G401 (cell line): Measurements from ENCODE around the gene MFSD12. TPM values are rescaled to one million over a fixed set of nuclear protein-coding genes. Genes with fewer than 3 reads are reported as not detected.
"Not testable (repeated sequence)": the region's sequence is repeated elsewhere in the genome, so short reads cannot be mapped to it uniquely, and the experiment has no call there.

ENCODE experiments used
- DNase-seq: peaks from one replicate; pipeline ENCODE4 v3.0.0-alpha.2; 2015; ENCODE audit warnings: low spot score
- in situ Hi-C: cut with HindIII; loops from 2 replicates; pipeline ENCODE4 v1.10.0; 2016; ENCODE audit warnings: low sequenced_read_pairs, mixed read lengths
- total RNA-seq: library from RNA; depleted of rRNA; stranded (reverse); fragments of >200 nt; shearing (Covaris generic); gene quantifications from 2 replicates; pipeline ENCODE4 v1.2.3, GENCODE V29; 2014

MFSD12 gene
- total RNA-seq, 1 experiment from 2014 or later: 128 TPM

DNA sequence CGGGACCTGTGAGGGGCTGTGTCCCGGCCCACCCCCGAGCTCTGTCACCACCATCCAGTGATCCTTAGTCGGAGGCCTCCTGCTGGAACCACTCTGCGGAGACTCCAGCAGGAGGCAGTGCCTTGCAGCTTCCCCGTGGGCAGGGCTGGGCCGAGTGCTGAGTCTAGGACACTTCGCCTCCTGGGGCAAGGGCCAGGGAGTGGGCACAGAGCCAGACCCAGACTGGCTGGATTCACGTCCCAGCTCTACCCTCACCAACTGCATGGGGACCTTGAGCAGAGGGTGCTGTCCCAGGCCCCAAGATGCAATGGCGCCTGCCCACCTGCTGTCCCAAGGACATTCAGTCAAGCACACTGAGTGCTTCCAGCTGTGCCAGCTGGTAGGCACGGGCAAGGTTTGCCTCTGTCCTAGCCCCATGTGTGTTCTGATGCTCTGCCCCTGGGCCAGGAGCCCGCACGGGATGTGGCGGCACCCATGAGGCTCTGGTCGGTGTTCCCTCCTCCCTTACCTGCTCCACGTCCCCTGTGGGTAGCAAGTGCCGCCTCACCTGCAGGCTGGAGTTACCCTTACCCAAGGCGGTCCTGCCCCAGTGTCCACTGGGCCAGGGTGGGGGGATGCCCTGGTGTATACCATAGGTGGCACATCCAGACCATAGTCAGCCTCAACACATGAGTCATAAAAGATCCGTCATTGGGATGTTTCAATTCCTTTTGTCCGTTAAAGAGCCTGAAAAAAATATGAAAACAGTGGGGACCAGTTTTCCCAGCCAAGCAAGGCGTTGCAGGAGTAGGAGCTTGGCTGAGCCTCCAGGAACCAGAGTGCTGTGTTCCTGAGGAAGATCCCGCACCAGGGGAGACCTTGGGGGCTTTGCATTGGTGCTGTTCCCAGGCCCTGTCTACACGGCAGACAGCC, 43.9 kb downstream of the MFSD12 start:
- DNase-seq: no peak
- in situ Hi-C loops: no loop called here

DNA sequence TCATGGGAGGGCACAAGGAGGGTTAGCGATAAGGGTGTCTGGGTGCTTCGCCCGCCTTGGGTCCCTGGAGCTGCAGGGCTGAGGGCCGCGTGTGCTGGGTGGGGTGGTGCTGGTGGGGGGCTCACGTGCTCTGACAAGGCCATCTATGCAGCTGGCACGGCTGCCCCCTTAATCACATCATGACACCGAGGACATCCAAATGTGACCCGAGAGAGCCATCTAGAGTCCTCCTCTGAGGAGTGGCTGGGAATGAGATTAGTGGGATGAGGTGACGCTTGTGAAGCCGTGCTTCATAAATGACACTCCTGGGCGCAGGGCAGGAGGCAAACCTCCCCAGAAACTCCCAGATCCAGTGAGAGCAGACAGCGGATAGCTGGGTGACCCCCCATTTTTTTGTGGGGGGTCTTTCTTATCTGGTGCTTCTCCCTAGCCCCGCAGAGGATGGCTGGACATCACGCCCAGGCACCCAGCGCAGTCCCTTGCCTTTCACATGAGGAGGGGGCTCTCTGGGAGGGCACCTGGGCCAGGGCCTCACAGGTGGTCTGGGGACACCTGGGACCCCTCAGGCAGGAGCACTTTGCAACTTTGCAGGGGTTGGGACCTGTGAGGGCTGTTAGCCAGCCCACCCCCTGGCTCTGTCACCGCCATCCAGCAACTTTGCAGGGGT, 44.7 kb downstream of the MFSD12 start:
- DNase-seq: peak; percentile 45
- in situ Hi-C loops: no loop called here

DNA sequence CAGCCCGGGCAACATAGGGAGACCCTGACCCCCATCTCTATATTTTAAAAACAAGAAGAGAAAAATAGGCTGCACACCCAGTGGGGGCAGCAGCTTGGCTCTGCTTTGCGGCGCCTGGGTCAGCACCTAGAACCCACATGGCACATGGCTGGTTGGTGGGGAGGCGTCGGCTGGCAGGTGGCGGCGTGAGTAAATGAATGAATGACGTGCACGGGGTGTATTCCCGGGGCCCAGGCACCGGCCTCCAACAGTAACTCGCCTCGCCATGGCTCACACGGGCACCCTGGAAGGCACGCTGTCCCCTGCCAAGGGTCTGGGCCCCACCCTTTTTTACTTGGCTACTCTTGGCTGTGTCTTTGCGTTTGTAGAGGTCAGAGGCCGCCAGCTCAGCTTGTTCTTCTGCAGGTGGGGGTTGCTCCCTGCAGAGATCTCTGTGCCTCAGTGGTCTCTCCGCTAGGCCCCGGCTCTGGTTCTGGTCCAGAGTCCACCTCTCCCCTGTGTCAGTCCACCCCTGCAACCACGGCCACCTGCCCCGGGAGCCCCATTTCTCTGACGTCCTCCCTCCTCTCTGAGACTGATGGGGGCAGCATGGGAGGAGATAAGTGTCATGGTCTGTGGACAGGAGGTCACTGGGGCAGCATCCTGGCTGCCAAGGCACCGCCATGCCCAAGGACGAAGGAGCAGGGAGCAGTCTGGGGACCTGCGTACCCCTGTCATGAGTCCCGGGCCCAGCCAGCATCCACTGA, 45.7 kb downstream of the MFSD12 start:
- in situ Hi-C loops: no loop called here

DNA sequence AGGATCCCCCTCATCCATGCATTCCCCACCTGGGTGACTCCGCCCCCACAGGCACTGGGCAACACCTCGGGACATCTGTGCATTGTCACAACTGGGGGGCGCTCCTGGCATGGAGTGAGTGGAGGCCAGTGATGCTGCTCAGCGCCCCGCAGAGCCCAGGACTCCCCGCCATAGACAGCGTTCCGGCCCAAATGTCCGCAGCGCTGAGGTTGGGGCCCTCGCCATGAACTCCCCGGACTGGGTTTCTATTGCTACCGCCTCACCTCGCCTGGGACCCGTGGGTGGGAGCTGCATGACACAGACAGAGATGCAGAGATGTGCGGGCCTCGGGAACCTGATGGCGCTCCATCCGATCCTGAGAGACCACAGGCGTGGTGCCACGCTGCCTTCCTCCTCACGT, 46.7 kb downstream of the MFSD12 start:
- in situ Hi-C loops: no loop called here
- DNase-seq: peak; percentile 40

More for the DNA sequence above, 45.7 kb downstream of the MFSD12 start:
- no peak for DNase-seq

DNA sequence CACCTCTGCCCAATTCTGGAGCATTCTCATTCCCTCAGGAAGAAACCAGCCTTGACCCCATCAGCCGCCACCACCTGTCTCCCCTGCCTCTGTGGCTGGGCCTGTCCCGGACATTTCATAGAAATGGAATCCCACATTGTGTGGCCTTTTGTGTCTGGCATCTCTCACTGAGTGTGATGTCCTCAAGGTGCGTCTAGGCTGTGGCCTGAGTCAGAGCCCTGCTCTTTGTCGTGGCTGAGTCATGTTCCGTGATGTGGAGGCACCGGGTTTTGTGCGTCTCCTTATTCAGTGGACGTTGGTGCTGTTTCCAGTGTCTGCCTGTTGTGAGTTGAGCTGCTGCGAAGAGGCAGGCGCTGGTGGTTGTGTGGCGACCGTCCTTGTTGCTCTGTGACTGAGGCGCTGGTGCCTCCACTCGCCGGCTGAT, 47.8 kb downstream of the MFSD12 start:
- in situ Hi-C loops: no loop called here
- no peak for DNase-seq

DNA sequence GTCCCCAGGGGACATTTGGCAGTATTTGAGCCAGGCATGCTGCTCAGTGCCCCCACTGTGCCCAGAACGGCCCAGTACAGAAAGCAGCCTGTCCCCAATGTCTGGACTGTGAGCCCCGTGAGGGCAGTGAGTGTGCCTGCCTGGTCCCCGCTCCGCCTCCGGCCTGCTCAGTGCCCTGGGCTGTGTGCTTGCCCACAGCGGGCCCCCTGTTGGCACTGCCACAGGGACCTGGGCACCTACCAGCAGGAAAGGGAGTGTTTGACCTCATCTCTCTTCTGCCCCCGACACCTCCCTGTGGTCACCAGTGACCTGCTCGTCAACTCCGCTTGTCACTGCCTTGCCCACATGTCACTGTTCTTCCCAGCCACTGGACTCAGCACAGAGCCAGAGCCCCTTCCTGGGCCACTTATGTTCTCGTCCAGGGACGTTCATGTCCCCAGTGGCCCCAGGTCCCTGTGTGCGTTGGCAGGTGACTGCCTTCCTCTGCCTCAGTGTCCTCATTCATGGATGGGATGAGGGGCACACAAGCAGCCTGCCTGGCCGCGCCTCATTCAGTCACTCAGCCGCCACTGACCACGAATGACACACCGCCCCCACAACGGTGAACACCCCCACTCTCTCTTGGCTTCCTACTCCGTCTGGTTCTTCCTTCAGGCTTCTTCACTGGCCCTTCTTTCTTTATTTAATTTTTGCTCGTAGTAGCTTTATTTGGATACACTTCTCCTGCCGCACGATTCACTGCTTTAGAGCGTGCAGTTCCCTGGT, 48.4 kb downstream of the MFSD12 start:
- in situ Hi-C loops: no loop called here
- no peak for DNase-seq

DNA sequence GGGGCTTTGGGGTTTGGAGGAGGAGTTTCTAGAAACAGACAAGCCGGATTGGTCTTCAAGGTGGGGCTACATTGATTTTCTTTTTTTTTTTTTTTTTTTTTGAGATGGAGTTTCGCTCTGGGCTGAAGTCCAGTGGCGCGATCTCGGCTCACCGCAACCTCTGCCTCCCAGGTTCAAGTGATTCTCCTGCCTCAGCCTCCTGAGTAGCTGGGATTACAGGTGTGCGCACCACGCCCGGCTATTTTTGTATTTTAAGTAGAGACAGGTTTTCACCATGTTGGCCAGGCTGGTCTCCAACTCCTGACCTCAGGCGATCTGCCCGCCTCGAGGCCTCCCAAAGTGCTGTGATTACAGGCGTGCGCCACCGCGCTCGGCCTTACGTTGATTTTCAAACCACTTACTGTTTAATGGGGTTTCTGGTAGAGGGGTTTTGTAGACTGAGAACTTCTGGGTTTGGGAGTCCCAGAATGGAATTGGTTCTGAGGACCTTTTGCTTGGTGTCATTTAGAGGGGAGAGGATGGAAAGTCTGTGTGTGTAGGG, 49.2 kb downstream of the MFSD12 start:
- not testable (repeated sequence) for DNase-seq

DNA sequence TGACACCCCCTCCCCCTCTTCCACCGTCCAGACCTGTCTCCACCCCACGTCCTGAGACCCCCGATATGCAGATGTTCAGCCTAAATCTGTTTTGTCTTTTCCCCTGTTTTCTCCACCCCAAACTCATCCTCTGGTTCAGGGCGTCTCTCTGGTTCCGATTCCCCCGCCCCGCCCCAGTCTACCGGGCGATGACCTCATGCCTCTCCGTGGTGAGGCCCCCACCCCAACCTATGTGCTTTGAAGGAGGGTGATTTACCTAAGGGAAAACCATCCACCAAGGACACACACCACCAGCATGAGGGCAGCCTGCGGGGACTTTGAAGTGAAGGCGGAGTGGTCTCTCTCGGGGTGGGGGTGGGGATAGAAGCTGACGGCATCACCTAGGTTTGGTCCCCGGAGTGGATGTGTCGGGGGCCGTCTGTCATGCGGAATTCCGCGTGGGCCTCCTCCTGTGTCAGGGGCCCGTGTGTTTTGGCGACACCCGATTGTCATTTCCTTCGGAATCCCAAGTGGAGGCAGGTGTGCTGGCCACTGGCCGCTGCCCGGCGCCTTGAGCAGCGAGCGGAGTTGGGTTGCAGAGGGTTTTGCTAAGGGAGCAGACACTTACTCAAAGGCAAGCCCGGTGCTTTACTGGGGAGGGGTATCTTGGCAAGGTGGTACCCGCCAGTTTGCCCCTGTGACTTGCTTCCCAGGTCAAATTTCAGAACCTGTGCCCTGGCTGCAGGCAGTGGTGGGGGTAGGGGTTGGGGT, 49.8 kb downstream of the MFSD12 start:
- peak; percentile 34 for DNase-seq
- in situ Hi-C loops: no loop called here

More for the DNA sequence above, 49.2 kb downstream of the MFSD12 start:
- in situ Hi-C loops: not testable (repeated sequence)

DNA sequence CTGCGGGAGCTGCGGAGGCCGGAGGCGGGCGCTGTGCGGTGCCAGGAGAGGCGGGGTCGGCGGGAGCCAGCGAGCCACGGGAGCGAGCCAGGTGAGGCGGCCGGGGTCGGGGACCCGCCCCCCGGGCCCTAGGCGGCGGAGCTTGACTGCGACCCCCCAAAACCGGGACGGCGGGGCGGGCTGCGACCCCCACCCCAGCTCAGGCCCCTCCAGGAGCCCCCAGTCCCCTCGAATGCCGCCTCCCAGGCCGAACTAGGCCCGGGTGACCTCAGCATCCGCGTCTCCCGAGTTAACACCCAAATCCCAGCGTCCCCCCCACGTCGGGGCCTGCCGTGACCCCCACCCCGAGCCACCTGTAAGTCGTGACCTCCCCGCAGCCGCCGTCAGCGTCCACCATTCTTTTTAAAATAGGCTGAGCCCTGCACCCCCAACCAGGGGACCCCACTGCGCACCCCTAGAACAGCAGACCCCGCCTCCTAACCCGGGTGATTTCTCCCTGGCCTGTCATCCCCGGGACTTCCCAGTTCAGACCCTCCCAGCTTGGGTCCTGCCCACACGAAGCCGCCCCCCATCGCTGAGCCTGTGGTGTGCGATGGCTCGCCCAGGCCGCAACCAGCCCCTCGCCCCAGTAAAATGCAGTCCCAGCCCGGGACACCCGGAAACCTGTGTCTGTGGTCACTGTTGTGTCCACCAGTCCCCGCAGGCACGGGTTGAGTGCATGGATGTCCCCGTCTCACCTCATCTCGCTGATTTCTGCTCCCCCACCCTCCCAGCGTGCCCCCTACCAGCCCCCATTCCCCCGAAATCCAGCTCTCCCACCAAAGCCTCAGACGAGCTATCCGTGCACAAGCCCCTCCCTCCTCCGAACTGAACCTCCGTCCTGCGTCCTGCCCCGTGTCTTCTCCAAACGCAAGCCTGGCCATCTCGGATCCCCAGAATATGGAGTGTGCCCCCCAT, 50.7 kb downstream of the MFSD12 start:
- in situ Hi-C loops: no loop called here
- DNase-seq: no peak

DNA sequence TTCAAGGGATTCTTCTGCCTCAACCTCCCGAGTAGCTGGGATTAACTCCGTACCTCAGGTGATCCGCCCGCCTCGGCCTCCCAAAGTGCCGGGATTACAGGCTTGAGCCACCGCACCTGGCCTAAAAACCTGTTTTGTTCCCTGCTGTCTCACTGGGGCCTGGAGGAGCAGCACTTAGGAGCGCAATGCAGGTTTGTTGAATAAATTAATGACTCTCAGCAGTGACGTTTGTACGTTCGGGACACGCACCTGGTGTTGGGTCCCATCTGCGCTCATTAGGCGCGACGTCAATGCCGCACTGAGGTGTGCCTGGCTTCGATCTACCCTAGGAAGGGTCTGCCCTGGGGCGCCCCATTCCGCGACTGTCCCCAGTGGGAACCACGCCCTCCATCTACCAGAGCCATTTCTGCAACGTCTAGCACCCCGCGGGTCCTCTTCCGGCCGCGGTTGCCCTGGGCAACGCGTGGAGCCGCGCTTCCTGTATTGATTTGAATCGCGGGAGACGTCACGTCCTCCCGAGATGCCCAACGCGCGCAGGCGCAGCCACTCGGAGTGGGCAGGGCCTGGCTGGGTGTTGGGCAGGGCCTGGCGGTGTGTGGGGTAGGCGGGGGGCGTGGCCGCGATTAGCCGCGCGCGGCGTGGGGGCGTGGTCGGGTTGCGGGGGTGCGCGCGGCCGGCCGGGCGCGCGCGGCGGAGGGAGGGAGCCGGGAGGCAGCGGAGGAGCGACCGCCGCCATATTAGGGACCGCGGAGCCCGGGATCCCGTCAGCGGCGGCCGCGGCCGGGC, 51.6 kb downstream of the MFSD12 start, which contains the start of gene FZR1:
TSS of gene FZR1 (plus strand) at position 714 of the 786 bp plus-strand sequence. CDS start 16,679 bp downstream, outside the sequence.
- in situ Hi-C loops: no loop called here
- DNase-seq: peak; percentile 98

DNA sequence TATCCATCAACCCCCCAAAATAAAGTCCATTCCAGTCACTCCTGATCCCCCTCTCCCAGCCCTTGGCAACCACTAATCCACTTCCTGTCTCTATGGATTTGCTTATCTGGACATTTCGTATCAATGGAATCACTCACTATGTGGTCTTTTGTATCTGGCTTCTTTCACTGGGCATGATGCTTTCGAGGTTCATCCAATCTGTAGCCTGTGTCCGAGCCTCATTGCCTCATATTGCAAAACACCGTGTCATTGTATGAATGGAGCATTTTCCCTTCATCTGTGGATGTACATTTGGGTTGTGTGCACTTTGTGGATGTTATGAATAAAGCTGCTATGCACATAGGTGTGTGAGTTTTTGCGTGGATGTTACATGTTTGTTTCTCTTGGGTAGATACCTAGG, 52.7 kb downstream of the MFSD12 start:
- in situ Hi-C loops: no loop called here
- DNase-seq: no peak

DNA sequence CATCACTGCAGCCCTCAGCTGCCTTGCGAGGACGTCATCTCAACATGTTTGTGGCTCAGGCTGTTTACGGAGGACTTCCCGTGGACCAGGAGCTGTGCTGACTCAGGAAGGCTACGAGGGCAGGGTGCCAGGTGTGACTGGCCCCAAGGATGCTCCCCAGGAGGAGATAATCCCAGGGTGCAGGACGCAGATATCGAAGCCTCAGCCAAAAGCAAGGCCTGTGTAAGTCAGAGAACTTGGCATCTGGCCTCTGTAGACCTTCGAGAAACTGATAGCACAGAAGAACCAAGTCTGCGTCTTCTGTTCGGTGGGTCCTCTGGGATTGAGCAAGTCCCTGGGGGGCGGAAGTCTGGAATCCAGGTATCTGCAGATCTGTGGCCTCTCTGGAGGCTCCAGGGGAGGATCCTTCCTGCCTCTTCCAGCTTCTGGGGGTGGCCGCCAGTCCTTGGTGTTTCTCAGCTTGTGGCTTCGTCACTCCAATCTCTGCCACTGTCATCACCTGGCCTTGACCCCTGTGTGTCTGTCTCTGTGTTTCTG, 54.3 kb downstream of the MFSD12 start:
- in situ Hi-C loops: no loop called here
- no peak for DNase-seq

DNA sequence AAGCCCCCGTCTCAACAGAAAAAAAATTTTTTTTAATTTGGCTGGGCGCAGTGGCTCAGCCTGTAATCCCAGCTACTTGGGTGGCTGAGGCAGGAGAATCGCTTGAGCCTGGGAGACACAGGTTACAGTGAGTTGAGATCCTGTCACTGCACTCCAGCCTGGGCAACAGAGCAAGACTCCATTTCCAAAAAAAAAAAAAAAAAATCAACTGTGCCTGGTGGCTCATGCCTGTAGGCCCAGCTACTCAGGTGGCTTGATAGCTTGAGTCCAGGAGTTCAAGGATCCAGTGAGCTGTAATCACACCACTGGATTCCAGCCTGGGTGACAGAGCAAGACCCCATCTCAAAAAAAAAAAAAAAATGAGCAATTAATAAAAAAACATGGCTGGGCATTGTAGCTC, 55.6 kb downstream of the MFSD12 start:
- in situ Hi-C loops: no loop called here
- no peak for DNase-seq

DNA sequence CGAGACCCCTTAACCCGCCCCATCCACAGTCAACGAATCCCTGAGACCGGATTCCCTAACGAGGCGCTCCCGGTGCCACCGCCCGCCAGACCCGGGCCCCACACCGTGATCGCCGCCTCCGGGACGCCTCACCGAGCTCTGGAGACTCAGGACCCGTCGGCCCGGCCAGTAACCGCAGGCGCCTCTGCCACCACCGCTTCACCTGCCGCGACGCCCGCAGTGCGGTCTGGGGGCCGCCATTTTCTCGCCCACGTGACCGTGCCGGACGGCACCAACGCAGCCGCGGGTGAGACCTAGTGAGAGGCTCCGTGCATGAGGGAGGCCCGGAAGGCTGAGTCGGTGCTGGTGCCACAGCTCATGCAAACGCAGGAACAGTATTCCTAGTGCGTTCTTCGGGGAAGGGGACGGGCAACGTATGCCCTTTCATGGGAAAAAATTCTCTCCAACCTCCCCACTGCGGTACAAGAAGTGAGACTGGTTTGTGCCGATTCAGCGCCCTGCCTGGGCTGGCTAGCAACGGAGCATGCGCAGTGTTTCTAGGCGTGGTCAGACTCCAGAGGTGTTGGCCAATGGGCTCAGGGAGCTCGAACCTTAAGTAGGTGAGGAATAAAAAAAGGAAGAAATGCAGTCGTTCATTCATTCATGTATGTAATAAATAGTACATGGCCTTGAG, 56.8 kb downstream of the MFSD12 start, which contains the start of gene DOHH:
TSS of gene DOHH (minus strand) at position 246 of the 673 bp plus-strand sequence. CDS start 3,860 bp downstream, outside the sequence.
- in situ Hi-C loops: no loop called here
- DNase-seq: peak; percentile 98

DNA sequence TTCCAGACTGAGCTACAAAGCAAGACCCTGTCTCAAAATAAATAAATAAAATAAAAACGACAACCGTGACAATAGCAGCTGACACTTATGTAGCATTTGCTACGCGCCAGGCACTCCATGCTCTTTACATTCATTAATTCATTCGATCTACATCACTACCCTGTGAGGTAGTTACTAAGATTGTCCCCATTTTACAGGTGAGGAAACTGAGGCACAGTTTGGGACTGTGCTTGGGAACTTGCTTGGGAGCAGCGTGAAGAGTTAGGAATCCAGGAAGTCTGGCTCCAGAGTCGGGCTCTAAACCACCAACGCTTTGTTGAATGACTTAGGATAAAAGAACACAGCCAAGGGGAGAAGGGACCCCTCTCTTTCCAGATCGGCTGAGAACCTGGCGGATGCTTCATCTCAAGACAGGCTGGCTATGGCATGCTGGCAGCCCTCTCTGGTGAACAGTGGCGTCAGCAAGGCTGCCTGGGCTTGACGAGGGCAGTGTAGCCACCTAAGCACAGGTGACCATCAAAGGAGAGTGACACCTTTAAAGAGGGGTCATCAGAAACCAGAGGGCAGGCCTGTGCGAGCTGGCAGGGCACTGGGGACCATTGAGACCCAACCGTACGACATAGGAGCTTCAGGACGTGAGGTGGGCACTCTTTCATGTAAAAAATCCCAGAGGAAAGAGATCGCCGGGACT, 57.5 kb downstream of the MFSD12 start:
- DNase-seq: no peak
- in situ Hi-C loops: no loop called here
